ENCODE results near the gene RBM10. TPM values are rescaled to one million over a fixed set of nuclear protein-coding genes. Genes with fewer than 3 reads are reported as not detected.
A peak's percentile ranks its signal among the peaks of the same experiment; 100 is the strongest.

RBM10 gene
- total RNA-seq, 1 donor from 2014 or later = 35.9 TPM

- no peak for TF ChIP-seq EZH2 (IDR thresholded peaks at IDR 0.05; ENCODE audit: insufficient read depth, low read length)
- TF ChIP-seq CTCF (IDR thresholded peaks at IDR 0.05; ENCODE audit: insufficient read depth, low read depth, low read length) = no peak
- Mint-ChIP-seq H3K9me3 (ENCODE audit: unreplicated experiment) (no peaks in the 10 kb centered on the region), H3K27me3 (ENCODE audit: low read depth, unreplicated experiment) (no peaks in the 10 kb centered on the region), H3K36me3 (ENCODE audit: low read depth, unreplicated experiment) (peaks cover 8% of the 10 kb centered on the region), H3K27ac (ENCODE audit: unreplicated experiment) (peak overlapping the region; percentile 53), H3K4me1 (ENCODE audit: low read depth, unreplicated experiment) (peaks cover 35% of the 10 kb centered on the region), H3K4me3 (ENCODE audit: unreplicated experiment) (peak overlapping the region; percentile 8)
- Histone ChIP-seq H3K4me3 (ENCODE audit: insufficient read depth, low read depth, low read length) (no peak overlapping the region), H4K20me1 (ENCODE audit: insufficient read depth, low read length) (peaks cover 85% of the 10 kb centered on the region), H3K4me1 (ENCODE audit: insufficient read depth, low read length) (peaks cover 26% of the 10 kb centered on the region), H3K79me2 (ENCODE audit: insufficient read depth, low read length) (peaks cover 81% of the 10 kb centered on the region), H3K9me3 (ENCODE audit: insufficient read depth, low read depth, low read length) (no peaks in the 10 kb centered on the region), H2AFZ (ENCODE audit: low read depth, low read length) (no peak overlapping the region), H3K27me3 (ENCODE audit: insufficient read depth, low read length) (no peaks in the 10 kb centered on the region), H3K27ac (ENCODE audit: low read depth, low read length) (no peak overlapping the region), H3K36me3 (ENCODE audit: insufficient read depth, low read length) (peaks cover 29% of the 10 kb centered on the region), H3K9ac (ENCODE audit: low read length) (peak overlapping the region; percentile 57), H3K4me2 (ENCODE audit: low read length) (peak overlapping the region; percentile 97)
- peak; percentile 55 for FAIRE-seq
- peak; percentile 61 for DNase-seq (ENCODE audit: low read depth)
Observed at GRCh38 chrX:47198026-47198686, 53.1 kb downstream of the RBM10 start.

DNA sequence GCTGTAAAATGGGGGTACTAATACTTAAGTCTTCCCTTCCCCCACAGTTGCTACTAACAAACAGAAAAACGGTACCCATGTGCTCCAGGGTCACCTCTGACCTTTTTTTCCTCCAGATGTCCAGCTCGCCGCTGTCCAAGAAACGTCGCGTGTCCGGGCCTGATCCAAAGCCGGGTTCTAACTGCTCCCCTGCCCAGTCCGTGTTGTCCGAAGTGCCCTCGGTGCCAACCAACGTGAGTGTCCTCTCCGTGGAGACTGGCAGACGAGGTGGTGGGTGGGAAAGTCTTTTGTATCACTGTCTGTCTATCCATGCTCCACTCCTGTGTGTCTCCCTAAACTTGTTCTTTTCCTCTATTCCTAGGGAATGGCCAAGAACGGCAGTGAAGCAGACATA is 53.7 kb downstream of the RBM10 start:
- peaks cover 9% of the 10 kb centered on the region for H3K36me3 Mint-ChIP-seq (ENCODE audit: low read depth, unreplicated experiment)
- peak overlapping the region; percentile 97 for H3K4me2 ChIP-seq (ENCODE audit: low read length)
- H3K36me3 ChIP-seq (ENCODE audit: insufficient read depth, low read length) = peaks cover 32% of the 10 kb centered on the region
- H3K79me2 ChIP-seq (ENCODE audit: insufficient read depth, low read length) = peaks cover 82% of the 10 kb centered on the region
- H3K27me3 ChIP-seq (ENCODE audit: insufficient read depth, low read length) = no peaks in the 10 kb centered on the region
- no peak overlapping the region for H2AFZ ChIP-seq (ENCODE audit: low read depth, low read length)
- H3K27ac Mint-ChIP-seq (ENCODE audit: unreplicated experiment) = peak overlapping the region; percentile 38
- DNase-seq (ENCODE audit: low read depth) (no peak), FAIRE-seq (peak; percentile 59)
- H3K4me1 ChIP-seq (ENCODE audit: insufficient read depth, low read length) = peaks cover 25% of the 10 kb centered on the region
- H3K27me3 Mint-ChIP-seq (ENCODE audit: low read depth, unreplicated experiment) = no peaks in the 10 kb centered on the region
- no peak overlapping the region for H3K4me3 Mint-ChIP-seq (ENCODE audit: unreplicated experiment)
- H3K9ac ChIP-seq (ENCODE audit: low read length) = peak overlapping the region; percentile 5
- no peak overlapping the region for H3K4me3 ChIP-seq (ENCODE audit: insufficient read depth, low read depth, low read length)
- H3K9me3 Mint-ChIP-seq (ENCODE audit: unreplicated experiment) = no peaks in the 10 kb centered on the region
- peaks cover 89% of the 10 kb centered on the region for H4K20me1 ChIP-seq (ENCODE audit: insufficient read depth, low read length)
- no peaks in the 10 kb centered on the region for H3K9me3 ChIP-seq (ENCODE audit: insufficient read depth, low read depth, low read length)
- H3K27ac ChIP-seq (ENCODE audit: low read depth, low read length) = no peak overlapping the region
- H3K4me1 Mint-ChIP-seq (ENCODE audit: low read depth, unreplicated experiment) = peaks cover 32% of the 10 kb centered on the region
- TF ChIP-seq CTCF (IDR thresholded peaks at IDR 0.05; ENCODE audit: insufficient read depth, low read depth, low read length) (no peak), EZH2 (IDR thresholded peaks at IDR 0.05; ENCODE audit: insufficient read depth, low read length) (no peak)

DNA sequence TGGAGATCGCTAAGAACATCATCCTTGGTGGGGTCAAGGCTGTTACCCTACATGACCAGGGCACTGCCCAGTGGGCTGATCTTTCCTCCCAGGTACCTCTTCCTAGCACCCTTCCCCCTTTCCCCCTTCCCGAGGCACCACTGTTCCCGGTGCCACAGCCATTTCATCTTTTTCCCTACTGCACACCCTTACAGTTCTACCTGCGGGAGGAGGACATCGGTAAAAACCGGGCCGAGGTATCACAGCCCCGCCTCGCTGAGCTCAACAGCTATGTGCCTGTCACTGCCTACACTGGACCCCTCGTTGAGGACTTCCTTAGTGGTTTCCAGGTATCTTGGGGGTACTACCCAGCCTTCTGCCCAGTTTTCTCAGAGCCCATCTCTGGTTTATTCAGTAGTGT is 54.3 kb downstream of the RBM10 start:
- H3K27ac ChIP-seq (ENCODE audit: low read depth, low read length) = no peak overlapping the region
- H4K20me1 ChIP-seq (ENCODE audit: insufficient read depth, low read length) = peaks cover 87% of the 10 kb centered on the region
- H3K9me3 Mint-ChIP-seq (ENCODE audit: unreplicated experiment) = no peaks in the 10 kb centered on the region
- no peaks in the 10 kb centered on the region for H3K27me3 Mint-ChIP-seq (ENCODE audit: low read depth, unreplicated experiment)
- DNase-seq (ENCODE audit: low read depth) (no peak), FAIRE-seq (no peak)
- H3K79me2 ChIP-seq (ENCODE audit: insufficient read depth, low read length) = peaks cover 76% of the 10 kb centered on the region
- H3K4me3 Mint-ChIP-seq (ENCODE audit: unreplicated experiment) = no peak overlapping the region
- peaks cover 9% of the 10 kb centered on the region for H3K36me3 Mint-ChIP-seq (ENCODE audit: low read depth, unreplicated experiment)
- H2AFZ ChIP-seq (ENCODE audit: low read depth, low read length) = no peak overlapping the region
- H3K9me3 ChIP-seq (ENCODE audit: insufficient read depth, low read depth, low read length) = no peaks in the 10 kb centered on the region
- H3K27me3 ChIP-seq (ENCODE audit: insufficient read depth, low read length) = no peaks in the 10 kb centered on the region
- H3K9ac ChIP-seq (ENCODE audit: low read length) = no peak overlapping the region
- H3K4me1 Mint-ChIP-seq (ENCODE audit: low read depth, unreplicated experiment) = peaks cover 32% of the 10 kb centered on the region
- TF ChIP-seq EZH2 (IDR thresholded peaks at IDR 0.05; ENCODE audit: insufficient read depth, low read length) (no peak), CTCF (IDR thresholded peaks at IDR 0.05; ENCODE audit: insufficient read depth, low read depth, low read length) (no peak)
- peaks cover 25% of the 10 kb centered on the region for H3K4me1 ChIP-seq (ENCODE audit: insufficient read depth, low read length)
- H3K4me2 ChIP-seq (ENCODE audit: low read length) = no peak overlapping the region
- H3K36me3 ChIP-seq (ENCODE audit: insufficient read depth, low read length) = peaks cover 36% of the 10 kb centered on the region
- H3K4me3 ChIP-seq (ENCODE audit: insufficient read depth, low read depth, low read length) = no peak overlapping the region
- no peak overlapping the region for H3K27ac Mint-ChIP-seq (ENCODE audit: unreplicated experiment)

All from astrocyte (in vitro differentiated cells and primary cell).